Activated B cell treated with CpG ODN at 0.5 μM for 24 hours (primary cell): ENCODE results near the gene UGT1A5. TPM values are rescaled to one million over a fixed set of nuclear protein-coding genes. Genes with fewer than 3 reads are reported as not detected.

Experiments used
- ATAC-seq: fragments of 200-7000 bp; cut with Tn5 transposase; one replicate; pipeline ENCODE4 v1.10.0; 2021; ENCODE audit warnings: low read depth, mild to moderate bottlenecking, moderate library complexity
- CTCF ChIA-PET: fragments of 350-600 bp; sonication (Branson Sonifier 250); formaldehyde crosslinking; loops from one replicate; lab custom pipeline; 2021; ENCODE audit warnings: antibody characterized with exemption; lab: Charles Lee
- POLR2A ChIA-PET: fragments of 350-600 bp; sonication (Branson Sonifier 250); formaldehyde crosslinking; loops from one replicate; lab custom pipeline; 2021; ENCODE audit warnings: antibody characterized with exemption; lab: Charles Lee
- DNase-seq: peaks from one replicate; pipeline ENCODE4 v3.0.0; 2022
- H3K27ac Mint-ChIP-seq: one replicate; pipeline ENCODE4 v1.8.0; 2020; ENCODE audit warnings: mixed read lengths
- H3K27me3 Mint-ChIP-seq: one replicate; pipeline ENCODE4 v1.8.0; 2021; ENCODE audit warnings: mixed read lengths
- H3K36me3 Mint-ChIP-seq: one replicate; pipeline ENCODE4 v1.8.0; 2021; ENCODE audit warnings: low read depth, mixed read lengths
- H3K4me1 Mint-ChIP-seq: one replicate; pipeline ENCODE4 v1.8.0; 2021; ENCODE audit warnings: mixed read lengths
- H3K4me3 Mint-ChIP-seq: one replicate; pipeline ENCODE4 v1.8.0; 2020; ENCODE audit warnings: mild to moderate bottlenecking, mixed read lengths
- H3K9me3 Mint-ChIP-seq: one replicate; pipeline ENCODE4 v1.8.0; 2020; ENCODE audit warnings: mixed read lengths
- CTCF ChIP-seq: fragments of 200-600 bp; IDR thresholded peaks from one replicate; pipeline ENCODE4 v1.8.0; 2022; ENCODE audit warnings: antibody characterized with exemption, mild to moderate bottlenecking
- intact Hi-C: fragments of 100-400 bp; cut with micrococcal nuclease; formaldehyde crosslinking; loops from one replicate; pipeline ENCODE4 v1.15.1; 2024
- total RNA-seq: library from RNA; stranded (reverse); gene quantifications from 2 replicates; pipeline ENCODE4 v1.2.3, GENCODE V29; 2022

Gene UGT1A5
- total RNA-seq, 1 donor from 2014 or later, result not detected

DNA sequence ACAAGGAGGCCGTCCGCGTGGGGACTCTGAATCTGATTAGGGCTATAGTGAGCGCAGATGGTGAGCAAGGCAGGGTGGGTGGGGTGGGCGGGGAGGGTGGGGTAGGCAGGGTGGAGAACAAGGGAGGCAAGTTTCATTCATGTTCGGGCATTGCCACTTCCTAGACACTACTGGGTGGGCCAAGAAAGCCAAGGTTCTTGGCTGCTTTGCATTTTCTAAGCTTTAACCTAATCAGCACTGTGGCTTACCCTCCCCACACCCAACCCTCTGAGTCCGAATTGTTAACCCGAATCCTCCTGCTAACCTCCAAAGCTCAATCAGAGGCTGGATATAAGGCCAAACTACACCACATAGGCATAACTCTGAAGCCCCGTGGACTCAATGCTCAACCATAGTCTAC, 83.5 kb downstream of the UGT1A5 start:
- peaks cover 2% of the 10 kb centered on the region for H3K9me3 Mint-ChIP-seq
- TF ChIP-seq CTCF, result no peak
- peaks cover 7% of the 10 kb centered on the region for H3K27me3 Mint-ChIP-seq
- no peaks in the 10 kb centered on the region for H3K36me3 Mint-ChIP-seq
- ATAC-seq, result no peak
- H3K27ac Mint-ChIP-seq, result no peak overlapping the region
- DNase-seq, result no peak
- H3K4me3 Mint-ChIP-seq, result no peak overlapping the region
- H3K4me1 Mint-ChIP-seq, result no peaks in the 10 kb centered on the region
- ChIA-PET POLR2A (no interaction called here), CTCF (no interaction called here)
- intact Hi-C loops, result no loop called here

DNA sequence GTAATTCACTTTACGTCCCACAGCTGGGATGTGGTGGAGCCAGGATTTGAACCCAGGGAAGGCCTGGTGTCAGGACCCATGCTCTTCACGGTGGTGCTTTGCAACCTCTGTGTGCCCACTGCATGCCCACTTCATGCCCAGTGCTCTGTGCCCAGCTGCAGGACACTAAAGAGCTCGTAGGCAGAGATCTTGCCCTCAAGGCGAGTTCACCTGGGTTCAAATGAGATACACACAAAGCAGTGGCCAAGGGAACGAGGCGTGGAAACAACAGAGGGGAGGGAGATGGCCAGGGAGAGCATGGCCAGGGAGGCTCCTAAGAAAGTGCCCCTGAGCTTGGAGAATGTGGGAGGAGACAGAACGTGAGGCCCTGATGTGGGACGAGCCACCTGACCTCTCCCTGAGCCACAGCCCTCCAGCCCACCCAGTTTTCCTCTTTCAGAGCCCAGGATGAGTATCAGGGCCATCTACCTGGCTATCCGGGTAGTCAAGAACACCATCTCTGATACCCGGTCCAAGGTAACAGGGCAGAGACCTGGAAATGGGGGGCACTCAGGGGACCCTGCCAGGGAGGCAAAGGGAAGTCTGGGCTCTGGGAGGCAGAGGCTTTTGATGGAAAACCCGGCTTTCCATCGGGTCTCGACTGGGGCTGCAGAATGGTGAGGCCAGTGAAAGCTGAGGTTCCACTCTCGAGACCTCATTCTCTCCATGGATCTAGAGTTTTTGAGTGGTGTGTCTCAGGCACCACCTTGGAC, 85.8 kb downstream of the UGT1A5 start:
- ChIA-PET CTCF (no interaction called here), POLR2A (no interaction called here)
- intact Hi-C loops, result no loop called here
- peaks cover 2% of the 10 kb centered on the region for H3K9me3 Mint-ChIP-seq
- no peak overlapping the region for H3K27ac Mint-ChIP-seq
- no peaks in the 10 kb centered on the region for H3K4me1 Mint-ChIP-seq
- DNase-seq (peak; percentile 8), ATAC-seq (no peak)
- no peak overlapping the region for H3K4me3 Mint-ChIP-seq
- no peak for TF ChIP-seq CTCF
- H3K36me3 Mint-ChIP-seq, result no peaks in the 10 kb centered on the region
- H3K27me3 Mint-ChIP-seq, result peaks cover 10% of the 10 kb centered on the region

- CTCF ChIA-PET, result no interaction called here
- Mint-ChIP-seq H3K36me3 (no peaks in the 10 kb centered on the region), H3K27me3 (peaks cover 16% of the 10 kb centered on the region), H3K27ac (no peak overlapping the region), H3K9me3 (peaks cover 2% of the 10 kb centered on the region), H3K4me3 (no peak overlapping the region), H3K4me1 (no peaks in the 10 kb centered on the region)
- DNase-seq (peak; percentile 1), ATAC-seq (no peak)
- TF ChIP-seq CTCF, result no peak
- POLR2A ChIA-PET, result no interaction called here
- intact Hi-C loops, result no loop called here
These were observed 86.5 kb downstream of the UGT1A5 start for GRCh38 chr2:233799087-233799665.

GRCh38 chr2:233799716-233800115, 87.0 kb downstream of the UGT1A5 start:
- DNase-seq, result no peak
- Mint-ChIP-seq H3K27me3 (peaks cover 16% of the 10 kb centered on the region), H3K27ac (no peak overlapping the region), H3K9me3 (peaks cover 2% of the 10 kb centered on the region), H3K4me3 (no peak overlapping the region), H3K4me1 (no peaks in the 10 kb centered on the region), H3K36me3 (no peaks in the 10 kb centered on the region)
- ChIA-PET CTCF (no interaction called here), POLR2A (no interaction called here)
- intact Hi-C loops, result no loop called here
- ATAC-seq, result no peak
- TF ChIP-seq CTCF, result no peak

DNA sequence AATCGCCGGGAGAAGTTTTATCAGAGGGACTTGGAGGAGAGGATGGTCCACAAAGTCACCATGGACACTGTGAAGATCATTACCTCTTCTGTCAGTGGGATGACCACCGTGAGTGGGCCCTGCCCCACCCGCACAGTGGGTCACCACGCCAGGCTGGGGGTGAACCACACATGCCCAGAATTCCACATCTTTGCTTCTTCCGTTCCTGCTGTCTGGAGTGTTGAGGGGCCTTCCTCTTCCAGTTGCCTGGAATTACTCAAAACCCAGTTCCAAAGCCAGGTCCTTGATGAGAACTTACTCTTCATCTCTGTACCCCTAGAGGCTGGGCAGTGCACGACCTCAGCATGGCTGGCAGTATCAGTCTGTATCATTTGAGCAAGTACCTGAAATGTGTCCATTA, 87.5 kb downstream of the UGT1A5 start:
- intact Hi-C loops, result no loop called here
- CTCF ChIA-PET, result no interaction called here
- no peak for TF ChIP-seq CTCF
- ATAC-seq, result no peak
- no peak overlapping the region for H3K4me3 Mint-ChIP-seq
- H3K27ac Mint-ChIP-seq, result no peak overlapping the region
- no peaks in the 10 kb centered on the region for H3K4me1 Mint-ChIP-seq
- peak; percentile 7 for DNase-seq
- POLR2A ChIA-PET, result no interaction called here
- peaks cover 2% of the 10 kb centered on the region for H3K9me3 Mint-ChIP-seq
- no peaks in the 10 kb centered on the region for H3K36me3 Mint-ChIP-seq
- peaks cover 16% of the 10 kb centered on the region for H3K27me3 Mint-ChIP-seq
